Brain microvascular endothelial cell (primary cell): Measurements from ENCODE around the gene GNPTG.

Experiments used
- DNase-seq: peaks from one replicate; pipeline ENCODE4 v3.0.0-alpha.2; 2020
- H3K27ac ChIP-seq: fragments of 250-450 bp; sonication (Bioruptor Pico); 2 replicates; pipeline ENCODE4 v1.5.1; 2020; ENCODE audit warnings: mild to moderate bottlenecking, moderate library complexity
- H3K27me3 ChIP-seq: fragments of 250-450 bp; sonication (Bioruptor Pico); replicated peaks from 2 replicates; pipeline ENCODE4 v1.5.1; 2020; ENCODE audit warnings: mild to moderate bottlenecking
- H3K36me3 ChIP-seq: fragments of 250-450 bp; sonication (Bioruptor Pico); replicated peaks from 2 replicates; pipeline ENCODE4 v1.5.1; 2020; ENCODE audit warnings: mild to moderate bottlenecking
- H3K4me3 ChIP-seq: 2 replicates; pipeline ENCODE4 v1.5.1; 2011; ENCODE audit warnings: low read depth, mild to moderate bottlenecking, control low read depth, low read length, moderate library complexity
- CTCF ChIP-seq: IDR thresholded peaks from 2 replicates; pipeline ENCODE4 v1.5.1; 2011; ENCODE audit warnings: low read depth, mild to moderate bottlenecking, moderate library complexity, low read length, control low read depth, inconsistent platforms; ENCODE audit errors: missing control alignments
- in situ Hi-C: cut with HindIII; loops from 2 replicates; pipeline ENCODE4 v1.10.0; 2017; ENCODE audit warnings: low sequenced_read_pairs, low pct_ligation_motif_present

GNPTG gene

GRCh38 chr16:1335211-1335971 is 16.3 kb upstream of the GNPTG start:
- no peak for DNase-seq
- Histone ChIP-seq H3K36me3 (no peaks in the 10 kb centered on the region), H3K27ac (no peak overlapping the region), H3K4me3 (no peak overlapping the region), H3K27me3 (peaks cover 49% of the 10 kb centered on the region)
- no peak for TF ChIP-seq CTCF
- in situ Hi-C loops = no loop called here

- Histone ChIP-seq H3K27ac (no peak overlapping the region), H3K4me3 (no peak overlapping the region), H3K27me3 (peaks cover 49% of the 10 kb centered on the region), H3K36me3 (no peaks in the 10 kb centered on the region)
- TF ChIP-seq CTCF = peak; percentile 10
- in situ Hi-C loops = no loop called here
- no peak for DNase-seq
Measured at GRCh38 chr16:1335996-1336395, 15.7 kb upstream of the GNPTG start.

DNA sequence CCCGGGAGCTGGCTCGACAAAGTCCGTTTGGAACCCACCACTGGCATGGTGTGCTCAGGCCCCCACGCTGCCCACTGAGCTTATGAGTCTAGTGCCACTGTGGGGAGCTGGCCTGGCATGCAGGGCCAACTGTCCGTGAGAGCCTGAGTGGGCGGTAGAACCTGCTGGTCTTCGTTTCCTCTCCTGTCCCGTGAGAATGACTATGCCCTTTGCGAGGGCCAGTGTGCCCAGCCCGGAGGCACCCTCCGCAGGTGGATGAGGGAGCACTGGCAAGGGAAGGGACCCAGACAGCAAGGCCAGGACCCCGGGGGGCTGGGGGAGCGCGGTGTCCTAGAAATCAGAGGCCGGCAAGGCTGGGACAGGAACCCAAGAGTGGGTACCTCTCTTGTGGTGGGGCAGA is 15.1 kb upstream of the GNPTG start:
- in situ Hi-C loops = no loop called here
- H3K4me3 ChIP-seq = no peak overlapping the region
- no peak for DNase-seq
- peaks cover 45% of the 10 kb centered on the region for H3K27me3 ChIP-seq
- H3K27ac ChIP-seq = no peak overlapping the region
- H3K36me3 ChIP-seq = no peaks in the 10 kb centered on the region
- no peak for TF ChIP-seq CTCF

- no peak overlapping the region for H3K4me3 ChIP-seq
- no peak for DNase-seq
- in situ Hi-C loops = no loop called here
- no peak for TF ChIP-seq CTCF
- H3K27ac ChIP-seq = no peak overlapping the region
- H3K27me3 ChIP-seq = peaks cover 39% of the 10 kb centered on the region
- H3K36me3 ChIP-seq = no peaks in the 10 kb centered on the region
Measured at GRCh38 chr16:1337486-1337885, 14.2 kb upstream of the GNPTG start.

- TF ChIP-seq CTCF = peak; percentile 59
- no peak overlapping the region for H3K4me3 ChIP-seq
- DNase-seq = no peak
- in situ Hi-C loops = no loop called here
- no peaks in the 10 kb centered on the region for H3K36me3 ChIP-seq
- peaks cover 32% of the 10 kb centered on the region for H3K27me3 ChIP-seq
- H3K27ac ChIP-seq = no peak overlapping the region
Measured at GRCh38 chr16:1338119-1338730, 13.5 kb upstream of the GNPTG start.
